HCT116 (cell line): ENCODE results near the gene CHRNG. TPM values are rescaled to one million over a fixed set of nuclear protein-coding genes. Genes with fewer than 3 reads are reported as not detected.

Experiments
- ATAC-seq: fragments of 200-7000 bp; cut with Tn5 transposase; 2 replicates; pipeline ENCODE4 v1.9.1; 2020; ENCODE audit warnings: mild to moderate bottlenecking, moderate library complexity
- BruUV-seq: library from RNA; stranded (reverse); fragments of 400-500 nt; replicated peaks from 2 replicates; lab custom pipeline; 2021; lab: Mats Ljungman, UMichigan
- CTCF ChIA-PET: fragments of 300-600 bp; sonication (Branson Sonifier 250); formaldehyde crosslinking; loops from one replicate; lab custom pipeline; 2021; ENCODE audit warnings: antibody characterized with exemption; lab: Charles Lee
- POLR2A ChIA-PET: fragments of 300-600, 350-600 bp; sonication (Branson Sonifier 250); formaldehyde crosslinking; loops from one replicate; lab custom pipeline; 2021; ENCODE audit warnings: antibody characterized with exemption; lab: Charles Lee
- RAD21 ChIA-PET, 2 experiments: fragments of 300-600 bp; sonication (Branson Sonifier 250); formaldehyde crosslinking; loops; one replicate each; lab custom pipeline; 2023; ENCODE audit warnings: low total read pairs in 2 of 2; ENCODE audit not compliant: uncharacterized antibody in 2 of 2, unreplicated experiment in 2 of 2, low non-redundant PET in 1 of 2; lab: Charles Lee
- DNase-seq: peaks from one replicate; pipeline ENCODE4 v3.0.0-alpha.2; 2010; ENCODE audit warnings: low read depth, low spot score
- H2AFZ ChIP-seq: fragments of 200-600 bp; shearing (Covaris generic), sonication (generic); 2 replicates; pipeline ENCODE4 v1.6.1; 2017; ENCODE audit warnings: low read depth, mixed run types, mixed read lengths, antibody characterized with exemption, low read length; ENCODE audit not compliant: poor library complexity, severe bottlenecking
- H3K27ac ChIP-seq: 2 replicates; pipeline ENCODE4 v1.5.1; 2012; ENCODE audit warnings: low read depth, low read length
- H3K27me3 ChIP-seq: fragments of 200-600 bp; sonication (generic); 2 replicates; pipeline ENCODE4 v1.6.1; 2016; ENCODE audit warnings: mixed run types, low read length, mixed read lengths; ENCODE audit not compliant: insufficient read depth
- H3K36me3 ChIP-seq, 2 experiments: fragments of 200-500 bp in 1 of 2; fragments of 200-600 bp in 1 of 2; sonication (Bioruptor generic) in 1 of 2; sonication (generic) in 1 of 2; 2 replicates each; pipeline versions ENCODE4 v1.5.1 to v1.6.1; 2014 to 2016; ENCODE audit warnings: low read length in 2 of 2, inconsistent platforms in 1 of 2, mixed read lengths in 1 of 2, mixed run types in 1 of 2; ENCODE audit not compliant: insufficient read depth in 2 of 2, control insufficient read depth in 1 of 2
- H3K4me1 ChIP-seq, 2 experiments: fragments of 200-600 bp in 1 of 2; sonication (generic) in 1 of 2; 2 replicates each; pipeline versions ENCODE4 v1.5.1 to v1.6.1; 2012 to 2017; ENCODE audit warnings: low read length in 2 of 2, inconsistent platforms in 1 of 2, mild to moderate bottlenecking in 1 of 2, mixed read lengths in 1 of 2, mixed run types in 1 of 2, moderate library complexity in 1 of 2; ENCODE audit not compliant: insufficient read depth in 2 of 2, control insufficient read depth in 1 of 2
- H3K4me2 ChIP-seq: fragments of 200-600 bp; sonication (generic); 2 replicates; pipeline ENCODE4 v1.6.1; 2017; ENCODE audit warnings: mixed run types, low read length, mixed read lengths
- H3K4me3 ChIP-seq, 2 experiments: fragments of 200-600 bp in 1 of 2; sonication (generic) in 1 of 2; replicated peaks in 1 of 2; 2 replicates each; pipeline ENCODE4 v1.5.1; 2011 to 2016; ENCODE audit warnings: low read length in 2 of 2, control low read depth in 1 of 2, low read depth in 1 of 2, mild to moderate bottlenecking in 1 of 2, mixed read lengths in 1 of 2, mixed run types in 1 of 2
- H3K79me2 ChIP-seq: fragments of 200-600 bp; sonication (generic); 2 replicates; pipeline ENCODE4 v1.6.1; 2017; ENCODE audit warnings: mild to moderate bottlenecking, mixed run types, low read length, moderate library complexity, mixed read lengths; ENCODE audit not compliant: insufficient read depth
- H3K9ac ChIP-seq: fragments of 200-600 bp; sonication (generic); 2 replicates; pipeline ENCODE4 v1.6.1; 2016; ENCODE audit warnings: low read length, mixed read lengths
- H3K9me2 ChIP-seq: fragments of 200-600 bp; sonication (generic), shearing (Covaris generic); 2 replicates; pipeline ENCODE4 v1.6.1; 2017; ENCODE audit warnings: mixed run types, mild to moderate bottlenecking, moderate library complexity; ENCODE audit not compliant: insufficient read depth
- H3K9me3 ChIP-seq, 2 experiments: fragments of 200-500 bp in 1 of 2; fragments of 200-600 bp in 1 of 2; sonication (Bioruptor generic) in 1 of 2; sonication (generic) in 1 of 2; 2 replicates each; pipeline ENCODE4 v1.6.1; 2014 to 2017; ENCODE audit warnings: low read length in 2 of 2, mixed read lengths in 2 of 2, inconsistent platforms in 1 of 2, low read depth in 1 of 2, mild to moderate bottlenecking in 1 of 2, mixed run types in 1 of 2, moderate library complexity in 1 of 2; ENCODE audit not compliant: control insufficient read depth in 1 of 2, insufficient read depth in 1 of 2
- H4K20me1 ChIP-seq: fragments of 200-600 bp; sonication (generic), shearing (Covaris generic); 2 replicates; pipeline ENCODE4 v1.6.1; 2017; ENCODE audit warnings: mixed run types, mild to moderate bottlenecking, moderate library complexity; ENCODE audit not compliant: insufficient read depth
- EGR1 ChIP-seq: IDR thresholded peaks from 2 replicates; pipeline ENCODE4 v1.6.1; 2012; ENCODE audit warnings: low read depth
- EZH2 ChIP-seq: fragments of 200-600 bp; sonication (generic); IDR thresholded peaks from 2 replicates; pipeline ENCODE4 v1.6.1; 2017; ENCODE audit warnings: antibody characterized with exemption, mixed run types
- POLR2A ChIP-seq: IDR thresholded peaks from 2 replicates; pipeline ENCODE4 v1.7.0; 2011; ENCODE audit warnings: borderline replicate concordance; ENCODE audit not compliant: insufficient read depth, insufficient read length; ENCODE audit errors: extremely low read depth
- SIN3A ChIP-seq: IDR thresholded peaks from 2 replicates; pipeline ENCODE4 v1.6.1; 2012; ENCODE audit warnings: low read depth
- TCF7L2 ChIP-seq: IDR thresholded peaks from 2 replicates; pipeline ENCODE4 v1.7.0; 2011; ENCODE audit warnings: borderline replicate concordance, inconsistent platforms; ENCODE audit not compliant: insufficient read depth, insufficient read length; ENCODE audit errors: extremely low read depth
- YY1 ChIP-seq: IDR thresholded peaks from 2 replicates; pipeline ENCODE4 v1.6.1; 2011; ENCODE audit warnings: low read length, low read depth, moderate library complexity, mild to moderate bottlenecking; ENCODE audit not compliant: insufficient replicate concordance; ENCODE audit errors: extremely low read depth
- ZBTB33 ChIP-seq: IDR thresholded peaks from 2 replicates; pipeline ENCODE4 v1.6.1; 2011; ENCODE audit warnings: mild to moderate bottlenecking, low read length, moderate library complexity; ENCODE audit not compliant: insufficient replicate concordance; ENCODE audit errors: extremely low read depth
- ZFX ChIP-seq: fragments of 450-650 bp; IDR thresholded peaks from 2 replicates; pipeline ENCODE4 v1.6.1; 2017
- ZNF274 ChIP-seq: fragments of 200-500 bp; sonication (Bioruptor generic); IDR thresholded peaks from 2 replicates; pipeline ENCODE4 v1.6.1; 2014; ENCODE audit warnings: mild to moderate bottlenecking, low read depth, low read length, inconsistent platforms
- intact Hi-C: fragments of 100-400 bp; cut with micrococcal nuclease; formaldehyde crosslinking; loops from 2 replicates; pipeline ENCODE4 v1.10.0; 2022
- total RNA-seq: library from RNA; stranded (reverse); gene quantifications from one replicate; pipeline ENCODE4 v1.2.1, GENCODE V29; 2021; ENCODE audit not compliant: unreplicated experiment

The CHRNG gene
- total RNA-seq, 1 experiment from 2014 or later, result not detected

- TF ChIP-seq TCF7L2 (no peak), ZBTB33 (no peak), ZNF274 (no peak), YY1 (no peak), POLR2A (no peak), SIN3A (no peak), ZFX (no peak), EZH2 (no peak), EGR1 (no peak)
- H3K9me3 ChIP-seq, result peaks cover 0 to 8% of the 10 kb centered on the region in 2 experiments; a peak in 3 of 4 replicates
- H3K27ac ChIP-seq, result no peak overlapping the region
- H2AFZ ChIP-seq, result no peak overlapping the region
- no peak overlapping the region for H3K9ac ChIP-seq
- intact Hi-C loops, result no loop called here
- H3K4me3 ChIP-seq, result no peak overlapping the region
- ChIA-PET POLR2A (interaction anchor here (0.6 kb wide), 1 partner anchor 10 kb away, joined by 6 read pairs; no protein-coding TSS in a partner anchor), RAD21 (no interaction called here), CTCF (no interaction called here)
- no peak for DNase-seq
- no peaks in the 10 kb centered on the region for H3K9me2 ChIP-seq
- no peaks in the 10 kb centered on the region for H3K79me2 ChIP-seq
- H3K36me3 ChIP-seq, result no peaks in the 10 kb centered on the region
- H3K4me1 ChIP-seq, result 0 out of 4 replicates have a peak, but pooled peaks cover 0 to 3% of the 10 kb centered on the region in 2 experiments
- H4K20me1 ChIP-seq, result no peaks in the 10 kb centered on the region
- no peaks in the 10 kb centered on the region for H3K27me3 ChIP-seq
- no peak overlapping the region for H3K4me2 ChIP-seq
- BruUV-seq, result no TSS peak
- no peak for ATAC-seq
These were observed 1.0 kb downstream of the CHRNG start for GRCh38 chr2:232540441-232541041.
